Raji (cell line): ENCODE measurements around the gene INPP5F.

Source experiments
- POLR2A ChIP-seq: IDR thresholded peaks from 2 replicates; pipeline ENCODE4 v1.6.1; 2011; ENCODE audit warnings: low read depth, low read length, control low read depth; ENCODE audit not compliant: insufficient read depth

INPP5F gene

GRCh38 chr10:119724593-119725516, 995 bp upstream of the INPP5F start:
- TF ChIP-seq POLR2A, result no peak

- peak; percentile 76 for TF ChIP-seq POLR2A
Observed at GRCh38 chr10:119725517-119725827, 378 bp upstream of the INPP5F start.

- TF ChIP-seq POLR2A, result no peak
Observed at GRCh38 chr10:119726676-119727261, 919 bp downstream of the INPP5F start.

- no peak for TF ChIP-seq POLR2A
Observed at GRCh38 chr10:119728172-119728800, 2.4 kb downstream of the INPP5F start.

GRCh38 chr10:119734396-119735332, 8.8 kb downstream of the INPP5F start:
- no peak for TF ChIP-seq POLR2A

- TF ChIP-seq POLR2A, result no peak
Observed at GRCh38 chr10:119735451-119735850, 9.6 kb downstream of the INPP5F start.

- no peak for TF ChIP-seq POLR2A
Observed at GRCh38 chr10:119736220-119736619, 10.4 kb downstream of the INPP5F start.

- no peak for TF ChIP-seq POLR2A
Observed at GRCh38 chr10:119737039-119737663, 11.3 kb downstream of the INPP5F start.

- TF ChIP-seq POLR2A, result no peak
Observed at GRCh38 chr10:119737823-119738222, 12.0 kb downstream of the INPP5F start.

GRCh38 chr10:119738962-119739361, 13.1 kb downstream of the INPP5F start:
- no peak for TF ChIP-seq POLR2A

GRCh38 chr10:119740096-119740495, 14.2 kb downstream of the INPP5F start:
- no peak for TF ChIP-seq POLR2A

GRCh38 chr10:119742947-119743648, 17.2 kb downstream of the INPP5F start:
- no peak for TF ChIP-seq POLR2A

- TF ChIP-seq POLR2A, result no peak
Observed at GRCh38 chr10:119747940-119748339, 22.1 kb downstream of the INPP5F start.

- no peak for TF ChIP-seq POLR2A
Observed at GRCh38 chr10:119748871-119749270, 23.0 kb downstream of the INPP5F start.
